RCC 7860 (cell line): ENCODE measurements around the gene ALOX15.

Experiments
- DNase-seq: peaks from one replicate; pipeline ENCODE4 v3.0.0-alpha.2; 2015; ENCODE audit warnings: low spot score
- FAIRE-seq: peaks from 2 replicates; lab custom pipeline; 2012; peaks lifted over from hg19 to GRCh38; lab: Jason Lieb, UNC

Gene ALOX15

DNA sequence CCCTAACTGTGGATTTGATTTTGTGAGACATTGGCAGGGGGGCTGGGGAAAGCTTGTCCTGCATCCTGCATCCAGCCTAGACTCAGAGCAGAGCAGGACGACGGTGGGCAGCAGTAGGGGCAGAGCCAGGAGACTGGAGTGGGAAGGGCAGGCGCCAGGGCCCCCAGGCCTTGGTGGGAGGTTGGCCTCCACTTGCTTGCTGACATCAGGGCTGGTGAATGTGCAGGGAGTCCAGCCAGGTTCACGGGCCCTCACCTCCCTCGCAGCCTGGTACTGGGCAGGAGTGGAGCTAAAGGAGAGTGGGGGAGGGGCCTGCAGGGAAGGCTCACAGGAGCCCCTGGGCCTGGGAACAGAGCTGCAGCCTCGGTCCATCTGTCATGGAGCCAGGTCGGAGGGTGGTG, 59.4 kb downstream of the ALOX15 start:
- FAIRE-seq (no peak), DNase-seq (no peak)
